Keratinocyte (primary cell): ENCODE data around the gene OARD1.

Experiments
- EZH2 ChIP-seq: IDR thresholded peaks from one replicate; pipeline ENCODE4 v1.6.1; 2012; ENCODE audit warnings: inconsistent platforms, mild to moderate bottlenecking, low read length, moderate library complexity
- TF ChIP-seq, protein P1 (sequence below), 3 experiments: IDR thresholded peaks in 1 of 3; conservative IDR thresholded peaks in 1 of 3; optimal IDR thresholded peaks in 1 of 3; 2 replicates in 2 of 3; 3 replicates in 1 of 3; pipeline versions ENCODE3 to v1.5.1; 2011; ENCODE audit warnings: low read length in 3 of 3, mild to moderate bottlenecking in 3 of 3, moderate library complexity in 2 of 3, control low read depth in 1 of 3, inconsistent platforms in 1 of 3; ENCODE audit not compliant: insufficient read depth in 2 of 3; ENCODE audit errors: extremely low read depth in 1 of 3

- TF ChIP-seq, protein P1, sequence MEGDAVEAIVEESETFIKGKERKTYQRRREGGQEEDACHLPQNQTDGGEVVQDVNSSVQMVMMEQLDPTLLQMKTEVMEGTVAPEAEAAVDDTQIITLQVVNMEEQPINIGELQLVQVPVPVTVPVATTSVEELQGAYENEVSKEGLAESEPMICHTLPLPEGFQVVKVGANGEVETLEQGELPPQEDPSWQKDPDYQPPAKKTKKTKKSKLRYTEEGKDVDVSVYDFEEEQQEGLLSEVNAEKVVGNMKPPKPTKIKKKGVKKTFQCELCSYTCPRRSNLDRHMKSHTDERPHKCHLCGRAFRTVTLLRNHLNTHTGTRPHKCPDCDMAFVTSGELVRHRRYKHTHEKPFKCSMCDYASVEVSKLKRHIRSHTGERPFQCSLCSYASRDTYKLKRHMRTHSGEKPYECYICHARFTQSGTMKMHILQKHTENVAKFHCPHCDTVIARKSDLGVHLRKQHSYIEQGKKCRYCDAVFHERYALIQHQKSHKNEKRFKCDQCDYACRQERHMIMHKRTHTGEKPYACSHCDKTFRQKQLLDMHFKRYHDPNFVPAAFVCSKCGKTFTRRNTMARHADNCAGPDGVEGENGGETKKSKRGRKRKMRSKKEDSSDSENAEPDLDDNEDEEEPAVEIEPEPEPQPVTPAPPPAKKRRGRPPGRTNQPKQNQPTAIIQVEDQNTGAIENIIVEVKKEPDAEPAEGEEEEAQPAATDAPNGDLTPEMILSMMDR (optimal IDR thresholded peaks at IDR 0.05 in 1 of 3, IDR thresholded peaks at IDR 0.05 in 1 of 3, conservative IDR thresholded peaks at IDR 0.05 in 1 of 3; ENCODE audit: extremely low read depth in 1 of 3, insufficient read depth in 2 of 3, low read length in 3 of 3), result no peak
- TF ChIP-seq EZH2, result no peak
Measured at GRCh38 chr6:41090841-41091761, 18.9 kb upstream of the OARD1 start.
